ENCODE data around the gene SLC12A6. TPM values are rescaled to one million over a fixed set of nuclear protein-coding genes. Genes with fewer than 3 reads are reported as not detected.

Gene SLC12A6
- total RNA-seq, 1 experiment from 2014 or later, result 8.9 TPM

- H3K4me3 Mint-ChIP-seq (ENCODE audit: unreplicated experiment), result no peak overlapping the region
- no peaks in the 10 kb centered on the region for H3K9me3 ChIP-seq
- H3K4me1 Mint-ChIP-seq (ENCODE audit: low read depth, unreplicated experiment), result peaks cover 11% of the 10 kb centered on the region
- ChIA-PET POLR2A (no interaction called here), CTCF (no interaction called here)
- intact Hi-C loops (cut with micrococcal nuclease; ENCODE audit: unreplicated experiment), result no loop called here
- TF ChIP-seq CTCF (IDR thresholded peaks at IDR 0.05; ENCODE audit: insufficient read depth in 1 of 2, low read depth in 1 of 2, low read length in 1 of 2, severe bottlenecking in 1 of 2, unreplicated experiment in 1 of 2), result no peak
- H3K9me3 Mint-ChIP-seq (ENCODE audit: unreplicated experiment), result no peaks in the 10 kb centered on the region
- no peaks in the 10 kb centered on the region for H3K27me3 ChIP-seq (replicated peaks; ENCODE audit: control insufficient read depth, insufficient read depth, low read length)
- no peak for DNase-seq
- no peaks in the 10 kb centered on the region for H3K27me3 Mint-ChIP-seq (ENCODE audit: insufficient read depth, unreplicated experiment)
- no TSS peak for BruUV-seq (replicated peaks)
- H3K4me1 ChIP-seq, result 0 out of 2 replicates have a peak, but pooled peaks cover 5% of the 10 kb centered on the region
- H3K27ac Mint-ChIP-seq (ENCODE audit: unreplicated experiment), result no peak overlapping the region
- no peak overlapping the region for H3K4me3 ChIP-seq (ENCODE audit: low read depth, low read length)
- H3K36me3 ChIP-seq (ENCODE audit: control insufficient read depth, insufficient read depth, low read length), result no peaks in the 10 kb centered on the region
- H3K36me3 Mint-ChIP-seq (ENCODE audit: insufficient read depth, unreplicated experiment), result no peaks in the 10 kb centered on the region
These were observed 33.0 kb downstream of the SLC12A6 start for GRCh38 chr15:34304613-34305012.

GRCh38 chr15:34301058-34301457 lies 36.5 kb downstream of the SLC12A6 start:
- Mint-ChIP-seq H3K27me3 (ENCODE audit: insufficient read depth, unreplicated experiment) (no peaks in the 10 kb centered on the region), H3K36me3 (ENCODE audit: insufficient read depth, unreplicated experiment) (no peaks in the 10 kb centered on the region), H3K4me1 (ENCODE audit: low read depth, unreplicated experiment) (peaks cover 11% of the 10 kb centered on the region), H3K9me3 (ENCODE audit: unreplicated experiment) (no peaks in the 10 kb centered on the region), H3K4me3 (ENCODE audit: unreplicated experiment) (no peak overlapping the region), H3K27ac (ENCODE audit: unreplicated experiment) (no peak overlapping the region)
- ChIA-PET CTCF (no interaction called here), POLR2A (no interaction called here)
- DNase-seq, result no peak
- H3K9me3 ChIP-seq, result no peaks in the 10 kb centered on the region
- intact Hi-C loops (cut with micrococcal nuclease; ENCODE audit: unreplicated experiment), result no loop called here
- BruUV-seq (replicated peaks), result no TSS peak
- no peak overlapping the region for H3K4me3 ChIP-seq (ENCODE audit: low read depth, low read length)
- TF ChIP-seq CTCF (IDR thresholded peaks at IDR 0.05; ENCODE audit: insufficient read depth in 1 of 2, low read depth in 1 of 2, low read length in 1 of 2, severe bottlenecking in 1 of 2, unreplicated experiment in 1 of 2), result no peak
- H3K27me3 ChIP-seq (replicated peaks; ENCODE audit: control insufficient read depth, insufficient read depth, low read length), result no peaks in the 10 kb centered on the region
- H3K36me3 ChIP-seq (ENCODE audit: control insufficient read depth, insufficient read depth, low read length), result no peaks in the 10 kb centered on the region
- H3K4me1 ChIP-seq, result 0 out of 2 replicates have a peak, but pooled peaks cover 5% of the 10 kb centered on the region

- no peak overlapping the region for H3K4me3 Mint-ChIP-seq (ENCODE audit: unreplicated experiment)
- intact Hi-C loops (cut with micrococcal nuclease; ENCODE audit: unreplicated experiment), result no loop called here
- Histone ChIP-seq H3K36me3 (ENCODE audit: control insufficient read depth, insufficient read depth, low read length) (no peaks in the 10 kb centered on the region), H3K4me3 (ENCODE audit: low read depth, low read length) (no peak overlapping the region), H3K27me3 (replicated peaks; ENCODE audit: control insufficient read depth, insufficient read depth, low read length) (no peaks in the 10 kb centered on the region), H3K9me3 (no peaks in the 10 kb centered on the region), H3K4me1 (no peaks in the 10 kb centered on the region)
- no peaks in the 10 kb centered on the region for H3K9me3 Mint-ChIP-seq (ENCODE audit: unreplicated experiment)
- H3K4me1 Mint-ChIP-seq (ENCODE audit: low read depth, unreplicated experiment), result no peaks in the 10 kb centered on the region
- no peaks in the 10 kb centered on the region for H3K27me3 Mint-ChIP-seq (ENCODE audit: insufficient read depth, unreplicated experiment)
- POLR2A ChIA-PET, result no interaction called here
- DNase-seq, result no peak
- H3K36me3 Mint-ChIP-seq (ENCODE audit: insufficient read depth, unreplicated experiment), result no peaks in the 10 kb centered on the region
- TF ChIP-seq CTCF (IDR thresholded peaks at IDR 0.05; ENCODE audit: insufficient read depth in 1 of 2, low read depth in 1 of 2, low read length in 1 of 2, severe bottlenecking in 1 of 2, unreplicated experiment in 1 of 2), result no peak
- BruUV-seq (replicated peaks), result no TSS peak
- CTCF ChIA-PET, result no interaction called here
- no peak overlapping the region for H3K27ac Mint-ChIP-seq (ENCODE audit: unreplicated experiment)
These were observed 40.5 kb downstream of the SLC12A6 start for GRCh38 chr15:34297059-34297458.

Data from Caco-2 (cell line).